ENCODE data around the gene TIAL1.

The TIAL1 gene

DNA sequence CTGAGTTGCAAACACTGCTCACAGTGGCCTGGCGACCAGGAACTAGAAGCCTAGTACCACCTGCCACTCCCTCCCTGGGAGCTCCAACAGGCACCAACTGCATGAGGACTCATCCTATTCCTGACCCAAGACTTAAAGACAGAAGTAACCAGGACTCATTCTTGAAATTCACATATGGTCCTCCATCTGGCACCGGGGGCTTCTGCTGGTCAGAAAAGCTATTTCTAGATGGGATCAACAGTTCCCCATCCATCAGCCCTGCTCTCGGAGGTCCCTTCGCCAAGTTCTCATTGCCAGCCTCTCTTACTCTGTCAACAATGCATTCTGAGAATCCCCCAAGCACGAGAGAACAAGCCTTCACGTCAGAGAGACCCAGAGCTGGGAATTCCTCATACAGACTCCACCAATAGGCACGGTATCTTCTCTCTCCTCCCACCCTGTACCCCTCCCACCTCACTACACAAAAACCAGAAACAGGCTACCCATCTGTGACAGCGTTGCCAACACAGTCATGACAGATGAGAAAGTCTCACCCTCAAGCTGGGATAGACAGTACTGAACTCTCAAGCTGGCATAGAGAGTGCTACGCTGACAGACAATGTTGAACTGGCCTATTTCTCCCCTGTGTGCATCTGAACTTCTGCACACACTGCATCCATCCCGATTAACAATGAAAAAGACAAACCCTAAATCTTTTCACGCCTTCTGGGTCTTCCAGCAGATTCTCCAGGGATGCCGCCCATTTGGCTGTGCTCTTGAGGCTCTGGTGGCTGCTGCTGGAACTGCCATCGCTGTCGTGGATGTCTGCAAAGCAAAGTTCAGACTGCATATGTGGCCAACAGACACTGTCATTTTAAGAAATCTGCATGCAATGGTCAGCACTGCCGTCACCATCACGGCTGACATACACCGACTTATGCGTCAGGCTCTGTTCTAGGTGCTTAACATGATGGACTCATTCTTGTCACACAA lies 69.9 kb downstream of the TIAL1 start:
- DNase-seq: no peak

DNA sequence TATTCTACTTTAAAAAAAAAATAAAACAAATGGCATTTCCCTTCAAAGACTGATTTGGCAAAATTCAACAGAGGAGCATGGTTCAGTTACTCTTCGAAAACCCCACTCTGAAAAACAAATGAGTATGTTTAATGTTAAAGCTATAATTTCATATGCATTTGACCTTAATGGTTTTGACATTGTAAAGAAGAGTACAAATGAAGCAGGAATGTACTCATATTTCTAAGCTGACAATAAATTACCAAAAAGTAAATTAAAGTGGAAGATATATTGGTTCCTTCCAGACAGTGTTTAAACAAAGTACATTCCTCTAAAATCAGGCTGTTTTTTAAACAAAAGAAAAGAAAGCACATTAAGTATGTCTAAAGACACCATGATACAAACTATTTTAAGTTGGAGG lies 70.6 kb downstream of the TIAL1 start:
- DNase-seq: no peak

DNA sequence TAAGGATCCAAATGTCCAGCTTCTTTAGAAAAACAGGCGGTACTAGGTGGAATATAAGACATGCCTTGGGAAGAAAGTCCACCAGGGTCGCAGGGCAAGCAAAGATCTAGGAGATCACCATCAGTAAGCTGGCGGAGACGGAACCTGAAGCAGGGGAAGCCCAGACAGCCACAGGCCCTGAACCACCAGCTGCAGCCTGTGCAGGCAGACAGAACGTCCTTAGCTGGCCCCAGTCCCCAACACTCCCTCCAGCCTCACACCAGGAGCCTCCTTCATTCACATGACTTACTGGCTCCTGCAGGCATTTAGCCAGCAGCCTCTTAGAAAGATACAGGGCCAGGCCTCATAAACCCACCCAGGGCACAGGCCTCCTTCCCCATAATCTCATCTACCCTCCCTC lies 71.6 kb downstream of the TIAL1 start:
- no peak for DNase-seq

DNA sequence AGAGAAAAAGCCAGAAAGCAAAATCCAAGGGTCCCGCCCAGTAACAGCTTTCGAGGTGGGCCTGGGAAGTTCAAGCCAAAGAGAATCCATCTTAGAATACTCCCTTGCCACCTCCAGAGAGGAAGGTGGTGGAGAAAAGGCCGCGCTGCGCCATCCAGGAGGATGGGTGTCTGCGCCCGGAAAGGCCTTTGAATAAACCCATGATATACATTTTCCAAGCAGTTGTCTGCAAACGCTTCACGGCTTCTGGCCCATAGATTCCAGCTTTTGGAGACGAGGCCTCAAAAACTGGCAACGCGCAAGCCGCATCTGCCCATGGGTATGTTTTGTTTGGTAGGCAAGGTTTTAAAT lies 72.1 kb downstream of the TIAL1 start:
- no peak for DNase-seq

DNA sequence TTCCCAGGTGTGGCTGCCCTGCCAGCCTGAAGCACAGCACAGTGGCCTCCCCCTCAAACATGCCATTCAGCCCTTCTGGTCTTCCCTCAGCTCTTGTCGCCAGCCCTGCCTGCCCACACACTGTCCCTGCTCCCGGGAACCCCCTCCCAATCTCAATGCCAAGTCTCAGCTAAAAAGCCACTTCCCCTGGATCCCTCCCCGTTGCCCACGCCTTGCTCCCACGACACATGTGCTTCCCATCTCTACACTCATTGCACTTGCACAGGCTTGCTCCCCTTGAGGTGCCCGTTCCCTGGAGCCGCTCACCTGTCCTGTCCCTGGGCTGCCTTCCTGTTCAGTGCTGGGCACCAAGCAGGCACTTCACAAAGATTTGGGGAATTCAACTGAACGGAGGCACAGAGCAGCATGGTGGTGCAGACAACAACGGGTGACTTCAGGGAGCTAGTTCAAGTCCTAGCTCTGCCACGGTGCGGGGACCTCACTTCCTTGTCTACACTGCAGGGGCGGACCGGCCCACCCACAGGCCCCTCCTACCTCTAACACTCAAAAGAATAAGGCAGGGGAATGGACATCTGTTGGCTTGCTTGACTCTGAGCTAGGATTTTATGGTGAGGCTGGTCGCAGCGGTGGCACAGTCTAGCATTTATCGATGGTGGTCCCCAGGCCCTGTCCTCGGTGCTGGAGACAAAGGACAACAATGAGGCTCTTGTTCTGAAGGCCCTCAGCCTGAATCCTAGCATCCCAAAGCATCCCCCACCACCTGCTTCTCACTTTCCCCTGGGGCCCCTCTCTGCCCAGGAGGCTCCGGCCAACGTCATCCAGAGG lies 72.7 kb downstream of the TIAL1 start:
- no peak for DNase-seq

All from left hindlimb (tissue), 1 donor.